Measurements from ENCODE around the gene FOXD4L3.
"Not testable (repeated sequence)": the region's sequence is repeated elsewhere in the genome, so short reads cannot be mapped to it uniquely, and the experiment has no call there.

The FOXD4L3 gene
- 0 to 0.18 (median 0) reads per million in 4 experiments for total RNA-seq

DNA sequence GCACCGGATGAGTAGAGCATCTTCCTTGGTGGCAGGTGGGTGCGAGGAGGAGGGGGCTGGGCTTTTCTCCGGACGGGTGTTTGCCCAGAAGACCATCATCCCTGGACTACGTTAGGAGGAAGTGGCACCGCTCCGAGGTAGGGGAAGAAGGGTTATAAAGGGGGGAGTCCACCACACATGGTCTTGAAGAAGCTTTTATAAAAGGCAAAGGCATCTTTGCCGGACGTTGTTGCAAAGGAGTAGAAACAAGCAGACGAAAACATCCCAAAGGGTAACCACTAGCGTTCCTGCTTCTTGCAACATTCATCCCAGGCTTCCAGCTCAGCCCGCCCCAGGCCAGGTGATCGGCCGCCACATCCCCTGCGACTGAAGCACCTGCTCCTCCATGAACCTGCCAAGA, at the start of gene FOXD4L3:
TSS of gene FOXD4L3 (plus strand) at position 301 of the 400 bp plus-strand sequence. CDS start at position 386, 85 bp downstream.
- not testable (repeated sequence) for DNase-seq

DNA sequence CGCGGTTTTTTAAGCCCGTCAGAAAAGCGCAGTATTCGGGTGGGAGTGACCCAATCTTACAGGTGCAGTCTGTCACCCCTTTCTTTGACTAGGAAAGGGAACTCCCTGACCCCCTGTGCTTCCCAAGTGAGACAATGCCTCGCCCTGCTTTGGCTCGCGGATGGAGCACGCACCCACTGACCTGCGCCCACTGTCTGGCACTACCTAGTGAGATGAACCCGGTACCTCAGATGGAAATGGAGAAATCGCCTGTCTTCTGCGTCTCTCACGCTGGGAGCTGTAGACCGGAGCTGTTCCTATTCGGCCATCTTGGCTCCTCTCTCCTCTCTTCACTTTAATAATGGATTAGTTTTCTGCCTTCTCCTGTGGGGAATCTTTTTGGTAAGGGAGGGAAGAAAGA, 21.6 kb upstream of the FOXD4L3 start:
- DNase-seq = not testable (repeated sequence)

DNA sequence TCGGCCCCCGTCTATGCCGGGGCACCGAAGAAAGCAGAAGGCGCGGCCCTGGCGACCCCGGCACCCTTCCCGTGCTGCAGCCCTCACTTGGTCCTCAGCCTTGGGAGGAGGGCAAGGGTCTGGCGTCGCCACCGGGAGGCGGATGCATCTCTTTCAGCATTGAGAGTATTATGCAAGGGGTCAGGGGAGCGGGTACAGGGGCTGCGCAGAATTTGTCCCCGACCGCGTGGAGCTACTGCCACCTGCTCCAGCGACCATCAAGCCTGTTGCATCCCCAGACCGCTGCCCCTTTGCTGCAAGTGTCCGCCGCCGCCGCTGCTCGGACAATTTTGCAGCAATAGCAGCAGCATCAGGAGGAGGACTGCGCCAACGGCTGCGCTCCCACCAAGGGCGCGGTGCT, 1.1 kb downstream of the FOXD4L3 start:
- not testable (repeated sequence) for DNase-seq

DNA sequence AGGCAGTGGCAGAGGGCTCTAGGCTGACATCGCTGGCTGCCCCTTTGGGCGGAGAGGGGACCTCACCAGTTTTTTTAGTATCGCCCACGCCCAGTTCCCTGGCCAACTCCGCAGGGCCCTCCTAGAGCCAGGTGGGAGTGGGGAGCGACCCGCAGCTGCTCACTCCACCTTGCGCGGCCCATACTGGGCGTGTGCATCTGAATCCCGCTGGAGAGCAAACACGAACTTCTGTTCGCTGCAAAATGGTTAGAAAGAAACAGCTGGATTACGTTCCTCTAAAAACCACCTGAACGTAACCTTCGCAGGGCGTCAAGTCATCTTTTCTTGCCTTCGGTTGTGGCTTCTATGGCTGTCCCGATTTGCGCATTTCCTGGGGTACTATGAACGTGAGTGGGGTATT, 1.5 kb downstream of the FOXD4L3 start:
- DNase-seq = not testable (repeated sequence)

DNA sequence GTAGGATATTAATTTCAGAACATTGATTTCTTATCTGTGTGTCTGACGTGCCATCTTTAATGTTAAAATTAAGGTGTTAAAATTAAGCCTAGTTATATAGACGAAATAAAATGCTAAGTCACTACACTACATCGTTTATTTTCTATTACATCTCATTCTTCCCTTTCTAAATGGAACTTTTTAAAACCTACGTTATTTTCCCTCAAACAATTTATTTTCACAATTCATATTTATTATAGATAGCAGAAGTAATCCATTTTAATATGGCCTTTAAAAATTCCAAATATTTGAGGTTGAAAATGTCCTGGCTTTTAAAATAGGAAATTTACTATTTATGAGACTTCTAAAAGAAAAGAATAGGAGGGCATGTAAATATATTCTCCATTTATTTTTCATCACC, 2.1 kb downstream of the FOXD4L3 start:
- not testable (repeated sequence) for DNase-seq

DNA sequence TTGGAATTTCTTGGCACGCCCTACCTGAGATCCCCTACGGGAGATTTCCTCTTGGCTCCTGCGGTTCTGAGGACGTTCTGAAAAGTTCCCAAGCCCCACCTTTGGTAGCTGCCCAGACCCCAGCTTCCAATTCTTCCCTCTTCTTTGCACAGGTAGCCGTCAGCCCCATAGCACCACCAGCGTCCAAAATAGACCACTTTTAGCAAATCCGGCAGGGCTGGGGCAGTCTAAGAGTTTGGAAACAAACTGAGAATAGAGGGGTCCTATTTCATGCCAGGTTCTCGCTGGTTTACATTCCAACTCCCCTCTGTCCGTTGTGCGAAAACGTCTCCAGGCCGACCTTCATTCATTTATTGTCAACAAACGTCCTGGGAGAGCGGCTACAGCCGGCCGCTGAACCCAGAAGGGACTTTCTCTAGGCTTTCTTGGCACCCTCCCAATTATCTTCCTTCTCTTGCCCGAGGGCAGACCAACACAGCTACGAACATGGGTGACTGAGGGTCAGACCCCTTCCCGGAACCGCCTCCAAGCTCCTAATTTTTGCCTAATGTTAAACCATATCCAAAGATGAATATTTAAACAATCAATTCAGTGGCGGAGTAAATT, 3.1 kb downstream of the FOXD4L3 start:
- not testable (repeated sequence) for DNase-seq

DNA sequence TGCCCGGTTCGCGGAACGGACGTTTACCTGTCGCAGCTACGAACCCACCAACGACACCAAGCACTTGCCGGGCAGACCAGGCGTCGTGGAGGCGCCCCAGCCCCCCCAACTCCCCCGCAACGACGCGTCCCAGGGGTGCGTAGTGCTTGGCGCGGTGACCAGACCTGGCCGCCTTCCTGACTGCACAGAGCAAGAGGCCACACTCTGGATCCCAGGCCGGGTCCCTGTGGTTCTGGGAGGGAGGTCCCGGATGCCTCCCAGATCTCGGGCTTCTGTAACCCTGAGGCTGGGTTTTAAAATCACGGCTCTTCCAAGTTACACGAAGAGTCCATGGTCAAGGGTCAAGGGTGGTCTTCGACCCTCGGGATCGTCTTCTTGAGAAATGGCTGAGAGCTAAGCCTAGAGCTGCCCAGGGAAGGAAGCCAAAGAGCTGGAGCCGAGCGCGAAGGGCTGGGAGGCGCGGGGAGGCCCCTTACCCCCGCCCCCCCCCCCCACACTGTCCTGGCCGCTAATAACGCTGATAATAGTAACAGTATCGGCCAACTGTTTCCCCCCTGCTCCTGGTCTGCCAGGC, 3.8 kb downstream of the FOXD4L3 start:
- DNase-seq = not testable (repeated sequence)

DNA sequence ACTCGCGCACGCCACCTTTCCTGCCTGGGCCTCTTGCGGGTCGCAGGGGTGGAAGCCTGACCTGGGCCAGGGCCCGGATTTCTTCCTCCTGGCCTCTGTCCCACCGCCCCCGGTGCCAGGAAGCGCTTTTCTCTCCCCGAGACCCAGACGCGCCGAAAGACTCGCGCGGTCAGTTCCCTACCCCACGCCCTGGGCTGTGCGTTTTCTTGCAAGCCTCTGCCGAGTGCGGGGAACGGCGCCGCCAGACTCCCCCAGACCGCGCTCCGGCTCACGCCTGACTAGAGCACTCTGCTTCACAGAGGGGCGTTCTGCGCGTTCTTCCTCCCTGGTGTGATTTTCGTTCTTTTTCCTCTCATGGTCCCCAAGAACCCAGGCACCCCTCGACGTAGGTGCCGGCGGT, 4.5 kb downstream of the FOXD4L3 start:
- DNase-seq = not testable (repeated sequence)

DNA sequence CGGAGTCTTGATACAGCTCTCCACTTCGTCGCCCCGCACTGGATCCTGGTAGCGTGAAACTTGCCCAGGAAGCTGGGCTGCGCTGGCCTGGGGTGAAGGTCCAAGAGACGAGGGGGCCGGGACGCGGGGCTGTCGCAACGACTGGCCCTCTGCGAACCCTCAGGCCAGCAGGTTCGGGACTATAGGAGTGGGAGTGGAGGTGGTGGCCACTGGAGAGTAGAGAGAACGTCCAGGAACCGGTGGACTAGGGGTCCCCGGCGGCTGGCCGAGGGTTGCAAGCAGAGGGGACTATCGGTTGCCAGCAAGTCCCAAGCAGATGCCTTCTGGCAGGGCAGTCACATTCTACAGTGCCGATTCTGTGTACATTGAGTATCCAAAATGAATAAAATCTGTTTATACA, 5.0 kb downstream of the FOXD4L3 start:
- not testable (repeated sequence) for DNase-seq

DNA sequence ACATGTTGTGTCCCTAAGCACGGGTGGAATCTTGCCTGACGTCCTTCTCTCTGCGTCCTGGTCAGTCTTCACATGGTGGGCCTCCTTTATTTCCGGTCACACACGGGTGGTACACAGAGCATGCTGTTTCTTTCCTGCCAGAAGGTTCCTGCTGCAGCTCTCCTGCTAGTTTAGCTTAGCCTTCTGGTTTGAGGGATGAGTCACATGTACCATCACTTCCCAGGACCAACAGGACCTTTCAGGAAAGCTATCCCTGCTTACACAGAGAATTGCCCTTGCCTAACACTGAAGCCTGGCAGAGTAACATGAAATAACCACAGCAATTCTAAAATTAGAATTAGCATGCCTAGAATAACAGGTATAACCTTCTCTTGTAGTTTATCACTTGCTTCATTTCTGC, 8.5 kb downstream of the FOXD4L3 start:
- DNase-seq = not testable (repeated sequence)

DNA sequence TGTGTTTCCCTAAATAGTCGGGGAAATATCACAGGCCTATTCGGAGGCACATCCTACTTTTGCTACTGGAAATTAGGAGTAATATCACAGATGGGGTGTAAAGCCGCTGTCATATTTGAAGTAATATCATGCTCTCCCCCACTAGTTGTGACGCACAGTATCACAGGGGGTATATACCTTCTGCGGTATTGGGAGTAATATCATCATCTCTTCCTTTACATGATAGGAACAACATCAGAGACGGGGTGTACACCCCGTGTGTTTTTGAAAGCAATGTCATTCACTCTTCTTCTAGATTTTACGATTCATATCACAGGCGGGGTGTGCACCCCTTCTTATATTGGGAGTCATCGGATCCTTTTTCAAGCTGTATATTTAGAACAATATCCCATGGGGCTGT, 15.5 kb downstream of the FOXD4L3 start:
- not testable (repeated sequence) for DNase-seq

DNA sequence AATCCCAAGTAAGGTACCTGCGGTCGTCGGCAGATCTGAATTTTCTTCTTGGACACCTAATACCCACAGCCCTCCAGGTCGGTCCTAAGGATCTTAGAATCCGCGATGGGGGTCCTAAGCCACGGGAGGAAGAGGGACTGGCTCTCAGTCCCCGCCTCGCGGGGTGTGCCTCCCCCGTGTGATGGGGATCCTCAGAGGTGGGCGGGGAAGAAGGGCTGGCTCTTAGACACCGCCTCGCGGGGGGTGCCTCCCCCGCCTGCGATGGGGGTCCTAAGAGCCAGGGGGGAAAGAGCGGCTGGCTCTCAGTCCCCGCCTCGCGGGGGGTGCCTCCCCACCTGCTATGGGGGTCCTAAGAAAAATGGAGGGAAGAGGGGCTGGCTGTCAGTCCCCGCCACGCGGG, 21.1 kb downstream of the FOXD4L3 start:
- not testable (repeated sequence) for DNase-seq

DNA sequence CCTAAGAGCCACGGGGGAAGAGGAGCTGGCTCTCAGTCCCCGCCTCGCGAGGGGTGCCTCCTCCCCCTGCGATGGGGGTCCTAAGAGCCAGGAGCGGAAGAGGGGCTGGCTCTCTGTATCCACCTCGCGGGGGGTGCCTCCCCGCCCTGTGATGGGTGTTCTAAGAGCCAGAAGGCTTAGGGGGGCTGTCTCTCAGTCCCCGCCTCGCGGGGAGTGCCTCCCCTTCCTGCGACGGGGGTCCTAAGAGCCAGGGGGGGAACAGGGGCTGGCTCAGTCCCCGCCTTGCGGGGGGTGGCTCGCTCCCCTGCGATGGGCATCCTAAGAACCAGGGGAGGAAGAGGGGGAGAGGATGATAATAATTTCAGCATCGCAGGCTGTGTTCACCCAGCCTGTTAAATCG, 21.9 kb downstream of the FOXD4L3 start:
- DNase-seq = not testable (repeated sequence)

DNA sequence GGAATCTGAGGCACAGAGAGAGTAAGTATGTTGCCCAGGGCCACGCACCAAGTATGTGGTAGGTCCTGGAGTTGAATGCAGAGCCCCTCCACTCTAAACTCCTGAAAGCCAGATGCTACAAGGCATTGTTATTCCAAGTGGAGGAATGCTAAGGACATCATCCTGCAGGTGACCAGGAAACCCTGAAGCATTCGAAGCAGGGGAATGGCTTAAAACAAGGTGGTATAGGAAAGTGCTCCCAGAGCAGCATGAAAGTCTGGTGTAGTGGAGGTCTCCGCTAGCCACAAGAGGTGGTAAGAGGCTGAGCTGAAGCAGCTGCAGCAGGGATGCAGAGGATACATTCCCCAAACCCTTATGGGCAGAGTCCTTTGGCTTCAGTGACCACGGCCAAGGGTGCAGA, 26.4 kb downstream of the FOXD4L3 start:
- not testable (repeated sequence) for DNase-seq

DNA sequence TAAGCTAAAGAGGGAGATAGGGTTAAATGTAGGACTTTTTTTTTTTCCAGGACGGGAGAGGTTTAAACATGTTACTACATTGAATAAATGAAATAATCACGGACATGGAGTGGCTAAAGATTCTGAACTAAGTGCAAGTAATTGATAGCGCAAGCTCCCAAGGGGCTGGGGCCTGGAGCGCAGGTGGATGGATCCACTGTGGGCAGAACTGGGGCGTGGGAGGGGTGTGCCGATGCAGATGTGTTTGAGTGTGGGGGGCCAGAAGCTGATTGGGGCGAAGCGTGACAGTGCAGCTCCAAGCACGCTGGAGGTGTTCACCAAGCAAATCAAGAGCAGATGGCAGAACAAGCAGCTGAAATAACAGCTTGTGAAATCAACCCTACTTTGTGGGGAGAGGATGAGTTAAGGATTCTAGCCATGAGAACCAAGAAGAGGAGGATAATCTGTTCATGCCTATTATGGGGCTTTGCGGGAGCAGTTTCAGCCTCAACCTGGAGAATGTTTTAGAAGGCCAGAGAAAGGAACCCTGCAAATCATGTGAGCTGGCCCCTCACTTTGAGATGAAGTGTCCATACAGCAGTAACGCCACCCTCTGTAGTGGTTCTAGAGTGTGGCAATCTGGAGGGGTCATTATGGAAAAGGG, 28.0 kb downstream of the FOXD4L3 start:
- DNase-seq = not testable (repeated sequence)

DNA sequence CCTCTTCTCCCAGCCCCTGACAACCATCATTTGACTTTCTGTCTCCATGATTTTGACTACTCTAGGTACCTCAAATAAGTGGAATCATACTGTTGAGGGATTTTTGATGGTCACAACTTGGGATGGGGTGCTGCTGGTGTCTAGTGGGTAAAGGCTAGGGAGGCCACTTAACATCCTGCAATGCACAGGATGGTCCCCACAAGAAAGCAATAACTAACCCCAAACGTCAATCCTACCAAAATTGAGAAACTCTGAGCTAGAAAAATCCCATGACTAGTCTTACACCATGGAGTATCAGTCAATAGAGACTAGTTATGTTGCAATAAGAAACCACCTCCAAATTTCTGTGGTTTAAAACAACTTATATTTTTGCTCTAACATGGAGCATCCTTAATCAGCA, 29.5 kb downstream of the FOXD4L3 start:
- not testable (repeated sequence) for DNase-seq

DNA sequence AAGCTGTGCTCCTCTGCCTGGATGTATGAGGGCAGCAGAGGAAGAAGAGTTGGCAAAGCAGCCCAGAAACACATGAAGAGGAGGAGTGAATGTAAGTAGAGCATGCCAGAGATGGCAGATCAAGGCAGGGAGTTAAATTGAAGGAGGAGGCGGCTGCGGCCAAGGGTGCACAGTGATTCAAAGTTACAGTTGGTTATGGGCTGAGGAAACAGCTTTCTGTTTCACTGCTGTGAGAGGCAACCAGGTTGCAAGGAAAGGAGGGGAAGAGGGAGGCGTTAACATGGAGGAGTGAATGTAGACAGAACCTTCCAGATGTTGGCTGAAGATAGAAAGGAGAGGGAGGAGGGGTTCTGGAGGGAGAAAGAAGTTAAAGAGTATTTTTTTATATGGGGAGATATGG, 33.3 kb downstream of the FOXD4L3 start:
- not testable (repeated sequence) for DNase-seq

DNA sequence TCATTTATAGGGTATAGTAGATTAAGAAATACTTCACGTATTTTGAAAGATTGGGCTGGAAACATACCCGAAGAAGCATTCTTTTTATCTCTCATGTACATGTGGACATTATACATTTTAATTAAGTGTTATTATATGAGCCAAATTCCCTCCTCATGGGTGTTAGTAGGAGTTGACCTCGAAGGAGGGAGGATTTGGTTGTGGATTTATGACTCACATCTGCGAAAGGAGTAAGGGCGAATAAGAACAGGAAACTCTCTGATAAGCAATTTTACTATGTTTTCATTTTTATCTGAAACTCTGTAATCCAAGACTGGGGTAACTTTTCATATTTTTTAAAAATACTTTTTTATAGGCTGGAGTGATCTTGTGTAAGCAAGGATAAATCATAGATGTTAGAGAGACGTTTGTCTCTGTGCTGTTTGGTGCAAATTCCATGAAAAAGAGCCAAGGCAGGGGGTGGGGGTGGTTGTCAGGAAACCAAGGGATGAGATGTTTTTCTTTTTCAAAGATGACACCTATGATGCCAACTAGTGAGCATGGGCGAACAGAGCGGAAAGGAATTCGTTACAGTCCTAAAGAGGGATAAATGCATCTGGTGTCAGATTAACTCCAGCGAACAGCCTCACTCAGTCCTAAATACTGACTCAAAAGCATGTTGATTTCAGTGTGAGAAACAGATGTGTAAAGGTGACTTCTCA, 34.1 kb downstream of the FOXD4L3 start:
- not testable (repeated sequence) for DNase-seq

DNA sequence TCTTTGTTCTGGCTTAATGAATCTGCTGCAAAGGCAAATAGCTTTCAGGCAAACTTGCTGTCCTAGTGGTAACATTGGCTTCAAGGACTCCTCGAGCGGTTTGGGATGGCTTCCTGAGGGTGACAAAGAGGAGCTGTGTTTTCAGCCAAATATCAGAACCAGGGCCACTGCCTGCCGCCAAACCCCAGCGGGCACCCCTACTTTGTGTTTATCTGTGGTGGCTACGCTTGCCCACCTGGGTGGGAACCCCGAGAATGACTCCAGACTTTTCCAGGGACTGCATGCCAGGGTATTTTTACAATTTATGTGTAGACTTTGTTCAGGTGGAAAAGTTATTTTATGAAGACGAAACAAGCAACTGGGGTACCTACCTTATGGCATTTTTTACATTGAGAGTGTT, 35.3 kb downstream of the FOXD4L3 start:
- DNase-seq = not testable (repeated sequence)

DNA sequence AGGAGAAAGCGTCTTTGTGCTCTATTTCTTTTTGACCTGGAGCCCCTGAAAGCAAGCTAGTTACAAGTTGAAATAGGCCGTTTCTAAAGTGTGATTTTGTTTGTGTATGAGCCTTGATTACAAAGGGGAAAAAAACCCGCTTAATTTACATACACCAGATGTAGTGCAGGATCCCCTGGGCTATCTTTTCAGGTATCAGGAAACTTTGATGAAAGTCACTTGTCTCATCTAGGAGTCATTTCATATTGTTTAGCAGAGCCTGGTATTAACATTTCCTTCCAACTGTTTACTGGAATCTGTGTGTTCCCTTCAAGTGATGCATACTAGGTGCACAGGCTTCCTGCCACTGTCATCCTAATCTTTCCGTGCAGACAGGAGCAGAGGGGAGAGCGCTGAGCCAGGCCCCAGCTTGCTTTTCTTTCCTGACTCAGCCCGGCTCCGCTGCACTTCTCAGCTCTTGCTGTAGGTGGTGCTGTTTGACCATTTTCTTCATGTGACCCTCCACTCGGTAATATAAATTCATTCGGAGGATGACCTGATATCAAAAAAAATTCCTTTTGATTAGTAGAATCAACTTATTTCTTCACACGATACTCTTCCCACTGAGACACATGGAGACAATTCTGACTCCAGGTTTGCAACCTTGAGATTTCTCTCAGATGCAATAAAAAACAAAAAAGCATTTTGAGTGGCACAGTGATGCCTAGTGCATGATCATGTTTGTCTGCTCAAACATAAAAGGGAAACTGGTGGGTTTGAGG, 39.8 kb downstream of the FOXD4L3 start:
- DNase-seq = not testable (repeated sequence)

DNA sequence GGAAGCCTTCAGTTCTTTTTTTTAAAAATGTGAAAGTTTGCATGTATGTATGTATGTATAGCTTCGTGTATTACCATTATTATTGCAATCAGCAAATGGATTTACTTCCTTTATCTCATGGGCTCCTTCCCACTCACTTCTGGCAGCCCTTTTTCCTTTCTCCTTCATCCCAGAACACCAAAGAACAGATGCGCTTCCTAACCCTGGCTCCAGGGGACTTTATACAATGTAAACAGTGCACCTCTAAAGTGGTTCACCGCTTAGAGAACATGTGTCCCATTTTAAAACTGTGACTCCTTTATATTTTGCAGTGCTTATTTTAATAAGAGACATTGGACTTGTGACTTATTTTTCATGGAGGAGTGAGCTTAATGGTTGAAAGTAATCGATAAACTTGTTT, 40.6 kb downstream of the FOXD4L3 start:
- not testable (repeated sequence) for DNase-seq

DNA sequence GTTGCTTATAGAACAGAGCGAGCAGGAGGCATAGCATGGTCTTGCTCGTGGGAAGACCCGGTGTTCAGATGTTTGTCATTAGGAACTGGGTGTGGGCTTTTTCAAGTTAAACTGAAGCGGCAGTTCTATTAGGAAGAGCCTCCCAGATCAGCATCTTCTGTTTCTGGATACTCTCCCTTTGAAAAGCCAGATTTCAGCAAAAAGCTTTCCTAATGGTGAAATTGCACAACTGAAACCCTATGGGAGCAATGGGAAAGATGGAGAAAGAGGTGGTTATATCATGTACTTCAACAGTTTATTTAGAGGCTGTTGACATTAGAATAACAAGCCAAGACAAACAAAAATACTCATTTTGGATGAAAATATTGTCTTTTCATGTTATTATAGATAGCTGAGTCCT, 41.3 kb downstream of the FOXD4L3 start:
- DNase-seq = not testable (repeated sequence)

DNA sequence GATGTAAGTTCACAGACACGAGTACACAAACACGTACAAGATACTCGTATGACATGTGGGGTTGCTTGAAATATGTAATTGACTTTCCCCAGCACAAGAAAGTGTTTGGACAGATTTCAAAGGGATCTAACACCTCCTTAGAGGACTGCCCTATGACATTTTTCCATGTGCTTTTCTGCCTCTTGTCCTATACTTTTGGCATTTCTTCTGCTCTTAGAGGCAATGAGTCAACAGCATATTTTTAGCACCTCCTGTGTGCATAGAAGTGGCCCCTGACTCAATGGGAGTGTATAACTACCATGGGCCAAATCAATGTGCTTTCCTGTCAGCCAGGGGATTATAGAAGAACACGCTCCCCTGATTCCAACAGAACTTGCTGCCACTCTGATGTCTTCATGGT, 49.0 kb downstream of the FOXD4L3 start:
- DNase-seq = not testable (repeated sequence)
